ENCODE measurements around the gene TNP2.

DNA sequence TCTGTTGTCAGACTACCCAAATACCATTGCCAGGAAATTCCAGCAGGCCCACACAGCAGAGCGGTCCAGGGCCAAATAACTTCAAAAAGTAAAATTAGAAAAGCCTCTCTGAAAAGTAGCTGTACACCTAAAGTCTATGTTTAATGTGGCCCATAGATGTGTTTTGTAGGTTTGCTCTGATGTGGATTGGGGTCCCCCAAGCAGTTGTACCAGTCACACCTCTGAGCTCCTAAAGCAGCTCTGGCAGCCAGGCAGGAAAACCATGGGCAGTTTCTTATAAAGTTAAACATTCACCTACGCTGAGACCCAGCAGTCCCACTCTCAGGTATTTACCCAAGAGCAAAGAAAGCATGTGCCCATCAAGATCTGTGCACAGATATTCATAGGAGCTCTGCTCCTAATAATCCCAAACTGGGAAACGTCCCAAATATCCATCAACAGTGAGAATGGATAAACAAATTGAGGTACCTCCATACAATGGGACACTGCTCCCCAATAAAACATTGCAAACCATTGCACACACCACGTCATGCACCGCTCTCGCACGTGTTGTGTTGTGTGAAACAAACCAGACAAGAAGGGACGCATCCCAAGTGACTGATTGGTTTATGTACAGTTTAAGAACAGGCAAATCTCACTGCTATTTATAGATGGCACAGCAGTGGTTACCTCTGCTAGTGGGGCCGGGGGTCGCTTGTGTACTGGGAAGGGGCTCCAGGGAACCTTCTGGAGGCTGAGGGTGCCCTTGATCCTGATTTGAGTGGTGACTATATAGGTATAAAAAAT, 27.8 kb upstream of the TNP2 start:
- TF ChIP-seq, protein P1, sequence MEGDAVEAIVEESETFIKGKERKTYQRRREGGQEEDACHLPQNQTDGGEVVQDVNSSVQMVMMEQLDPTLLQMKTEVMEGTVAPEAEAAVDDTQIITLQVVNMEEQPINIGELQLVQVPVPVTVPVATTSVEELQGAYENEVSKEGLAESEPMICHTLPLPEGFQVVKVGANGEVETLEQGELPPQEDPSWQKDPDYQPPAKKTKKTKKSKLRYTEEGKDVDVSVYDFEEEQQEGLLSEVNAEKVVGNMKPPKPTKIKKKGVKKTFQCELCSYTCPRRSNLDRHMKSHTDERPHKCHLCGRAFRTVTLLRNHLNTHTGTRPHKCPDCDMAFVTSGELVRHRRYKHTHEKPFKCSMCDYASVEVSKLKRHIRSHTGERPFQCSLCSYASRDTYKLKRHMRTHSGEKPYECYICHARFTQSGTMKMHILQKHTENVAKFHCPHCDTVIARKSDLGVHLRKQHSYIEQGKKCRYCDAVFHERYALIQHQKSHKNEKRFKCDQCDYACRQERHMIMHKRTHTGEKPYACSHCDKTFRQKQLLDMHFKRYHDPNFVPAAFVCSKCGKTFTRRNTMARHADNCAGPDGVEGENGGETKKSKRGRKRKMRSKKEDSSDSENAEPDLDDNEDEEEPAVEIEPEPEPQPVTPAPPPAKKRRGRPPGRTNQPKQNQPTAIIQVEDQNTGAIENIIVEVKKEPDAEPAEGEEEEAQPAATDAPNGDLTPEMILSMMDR (IDR thresholded peaks at IDR 0.05 in 4 of 5, conservative IDR thresholded peaks at IDR 0.05 in 1 of 5), result no peak
- TF ChIP-seq POLR2A (IDR thresholded peaks at IDR 0.05), result no peak
